ENCODE results near the gene SRPK3.

DNA sequence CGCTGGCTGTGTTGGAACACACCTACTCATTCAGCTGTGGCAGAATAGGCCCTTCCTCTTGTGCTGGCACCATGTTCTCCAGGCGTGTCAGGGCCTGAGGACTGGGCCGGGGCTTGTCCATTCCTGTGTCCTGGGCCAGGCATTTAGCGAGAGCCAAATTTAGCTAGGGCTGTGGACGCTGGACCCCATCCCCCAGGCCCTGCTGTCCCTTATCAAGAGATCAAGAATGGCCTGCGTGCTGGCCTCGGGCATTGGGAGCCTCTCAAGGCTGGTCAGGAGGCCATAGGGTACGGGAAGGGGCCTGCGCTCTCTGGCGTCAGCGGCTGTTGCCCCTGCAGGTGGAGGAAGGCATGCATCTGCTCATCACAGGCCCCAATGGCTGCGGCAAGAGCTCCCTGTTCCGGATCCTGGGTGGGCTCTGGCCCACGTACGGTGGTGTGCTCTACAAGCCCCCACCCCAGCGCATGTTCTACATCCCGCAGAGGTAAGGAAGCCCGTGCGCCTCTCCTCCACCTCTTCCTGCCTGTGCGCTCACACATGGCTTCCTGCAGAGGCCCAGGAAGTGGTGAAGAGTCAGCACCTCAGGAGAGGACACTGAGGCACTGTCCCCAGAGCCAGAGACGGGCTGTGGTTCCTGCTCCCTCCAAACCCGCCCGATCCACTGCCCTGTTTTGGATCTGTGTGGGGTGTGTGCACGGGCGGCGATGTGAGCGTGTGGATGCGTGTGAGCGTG lies 40.9 kb upstream of the SRPK3 start:
- TF ChIP-seq EZH2 (IDR thresholded peaks at IDR 0.05; ENCODE audit: borderline replicate concordance, insufficient read depth, low read depth, low read length, poor library complexity, severe bottlenecking) = no peak
- TF ChIP-seq, protein P1, sequence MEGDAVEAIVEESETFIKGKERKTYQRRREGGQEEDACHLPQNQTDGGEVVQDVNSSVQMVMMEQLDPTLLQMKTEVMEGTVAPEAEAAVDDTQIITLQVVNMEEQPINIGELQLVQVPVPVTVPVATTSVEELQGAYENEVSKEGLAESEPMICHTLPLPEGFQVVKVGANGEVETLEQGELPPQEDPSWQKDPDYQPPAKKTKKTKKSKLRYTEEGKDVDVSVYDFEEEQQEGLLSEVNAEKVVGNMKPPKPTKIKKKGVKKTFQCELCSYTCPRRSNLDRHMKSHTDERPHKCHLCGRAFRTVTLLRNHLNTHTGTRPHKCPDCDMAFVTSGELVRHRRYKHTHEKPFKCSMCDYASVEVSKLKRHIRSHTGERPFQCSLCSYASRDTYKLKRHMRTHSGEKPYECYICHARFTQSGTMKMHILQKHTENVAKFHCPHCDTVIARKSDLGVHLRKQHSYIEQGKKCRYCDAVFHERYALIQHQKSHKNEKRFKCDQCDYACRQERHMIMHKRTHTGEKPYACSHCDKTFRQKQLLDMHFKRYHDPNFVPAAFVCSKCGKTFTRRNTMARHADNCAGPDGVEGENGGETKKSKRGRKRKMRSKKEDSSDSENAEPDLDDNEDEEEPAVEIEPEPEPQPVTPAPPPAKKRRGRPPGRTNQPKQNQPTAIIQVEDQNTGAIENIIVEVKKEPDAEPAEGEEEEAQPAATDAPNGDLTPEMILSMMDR (IDR thresholded peaks at IDR 0.05) = no peak

Measured in B cell (primary cell).